Astrocyte (in vitro differentiated cells and primary cell): ENCODE data around the gene TTC33. TPM values are rescaled to one million over a fixed set of nuclear protein-coding genes. Genes with fewer than 3 reads are reported as not detected.

Source experiments
- DNase-seq: peaks from one replicate; pipeline ENCODE4 v3.0.0-alpha.2; 2010; ENCODE audit warnings: low read depth
- FAIRE-seq: peaks from 2 replicates; lab custom pipeline; 2011; peaks lifted over from hg19 to GRCh38; lab: Jason Lieb, UNC
- H2AFZ ChIP-seq: 2 replicates; pipeline ENCODE4 v1.6.0; 2012; ENCODE audit warnings: low read depth, low read length, inconsistent platforms
- H3K27ac ChIP-seq: 2 replicates; pipeline ENCODE4 v1.5.1; 2011; ENCODE audit warnings: low read depth, low read length, inconsistent platforms
- H3K27me3 ChIP-seq: 2 replicates; pipeline ENCODE4 v1.6.0; 2011; ENCODE audit warnings: low read length, inconsistent platforms; ENCODE audit not compliant: insufficient read depth
- H3K36me3 ChIP-seq: 2 replicates; pipeline ENCODE4 v1.5.1; 2011; ENCODE audit warnings: low read length, inconsistent platforms; ENCODE audit not compliant: insufficient read depth
- H3K4me1 ChIP-seq: 2 replicates; pipeline ENCODE4 v1.5.1; 2011; ENCODE audit warnings: low read length, inconsistent platforms; ENCODE audit not compliant: insufficient read depth
- H3K4me2 ChIP-seq: 2 replicates; pipeline ENCODE4 v1.6.0; 2012; ENCODE audit warnings: low read length, inconsistent platforms
- H3K4me3 ChIP-seq: 2 replicates; pipeline ENCODE4 v1.5.1; 2011; ENCODE audit warnings: low read depth, mild to moderate bottlenecking, low read length, inconsistent platforms; ENCODE audit not compliant: insufficient read depth
- H3K79me2 ChIP-seq: 2 replicates; pipeline ENCODE4 v1.6.0; 2012; ENCODE audit warnings: mild to moderate bottlenecking, low read length, inconsistent platforms; ENCODE audit not compliant: insufficient read depth
- H3K9ac ChIP-seq: 2 replicates; pipeline ENCODE4 v1.6.0; 2012; ENCODE audit warnings: mild to moderate bottlenecking, low read length, inconsistent platforms
- H3K9me3 ChIP-seq: 2 replicates; pipeline ENCODE4 v1.5.1; 2012; ENCODE audit warnings: low read depth, mild to moderate bottlenecking, low read length, inconsistent platforms; ENCODE audit not compliant: insufficient read depth
- H4K20me1 ChIP-seq: 2 replicates; pipeline ENCODE4 v1.6.0; 2012; ENCODE audit warnings: low read length, inconsistent platforms; ENCODE audit not compliant: insufficient read depth
- H3K27ac Mint-ChIP-seq: one replicate; pipeline ENCODE4 v1.8.0; 2021; ENCODE audit warnings: mild to moderate bottlenecking, mixed read lengths; ENCODE audit not compliant: unreplicated experiment
- H3K27me3 Mint-ChIP-seq: one replicate; pipeline ENCODE4 v1.8.0; 2021; ENCODE audit warnings: low read depth, mixed read lengths; ENCODE audit not compliant: unreplicated experiment
- H3K36me3 Mint-ChIP-seq: one replicate; pipeline ENCODE4 v1.8.0; 2021; ENCODE audit warnings: low read depth, mixed read lengths; ENCODE audit not compliant: unreplicated experiment
- H3K4me1 Mint-ChIP-seq: one replicate; pipeline ENCODE4 v1.8.0; 2021; ENCODE audit warnings: low read depth, mixed read lengths; ENCODE audit not compliant: unreplicated experiment
- H3K4me3 Mint-ChIP-seq: one replicate; pipeline ENCODE4 v1.8.0; 2021; ENCODE audit warnings: mild to moderate bottlenecking, moderate library complexity, mixed read lengths; ENCODE audit not compliant: unreplicated experiment
- H3K9me3 Mint-ChIP-seq: one replicate; pipeline ENCODE4 v1.8.0; 2021; ENCODE audit warnings: mild to moderate bottlenecking, mixed read lengths; ENCODE audit not compliant: unreplicated experiment
- CTCF ChIP-seq: IDR thresholded peaks from 2 replicates; pipeline ENCODE4 v1.5.1; 2011; ENCODE audit warnings: low read depth, mild to moderate bottlenecking, inconsistent platforms, low read length, moderate library complexity; ENCODE audit not compliant: insufficient read depth
- EZH2 ChIP-seq: IDR thresholded peaks from 2 replicates; pipeline ENCODE4 v1.6.1; 2012; ENCODE audit warnings: mild to moderate bottlenecking, low read length, inconsistent platforms; ENCODE audit not compliant: insufficient read depth
- total RNA-seq: library from RNA; stranded (reverse); gene quantifications from 2 replicates; pipeline ENCODE4 v1.2.1, GENCODE V29; 2021

TTC33 gene
- total RNA-seq, 1 donor from 2014 or later: 13.3 TPM

GRCh38 chr5:40776658-40776977, 20.9 kb upstream of the TTC33 start:
- H3K4me1 ChIP-seq: no peaks in the 10 kb centered on the region
- no peak overlapping the region for H3K9ac ChIP-seq
- Mint-ChIP-seq H3K36me3 (peaks cover 6% of the 10 kb centered on the region), H3K4me1 (peaks cover 11% of the 10 kb centered on the region), H3K9me3 (no peaks in the 10 kb centered on the region), H3K4me3 (no peak overlapping the region), H3K27ac (no peak overlapping the region), H3K27me3 (no peaks in the 10 kb centered on the region)
- H3K27ac ChIP-seq: no peak overlapping the region
- no peak overlapping the region for H3K4me2 ChIP-seq
- no peak overlapping the region for H3K4me3 ChIP-seq
- peaks cover 50% of the 10 kb centered on the region for H4K20me1 ChIP-seq
- no peak for FAIRE-seq
- no peak for DNase-seq
- no peak overlapping the region for H2AFZ ChIP-seq
- no peak for TF ChIP-seq CTCF
- no peak for TF ChIP-seq EZH2
- H3K27me3 ChIP-seq: no peaks in the 10 kb centered on the region
- H3K79me2 ChIP-seq: peaks cover 52% of the 10 kb centered on the region
- H3K36me3 ChIP-seq: peaks cover 21% of the 10 kb centered on the region
- H3K9me3 ChIP-seq: no peaks in the 10 kb centered on the region

- Histone ChIP-seq H3K27me3 (no peaks in the 10 kb centered on the region), H3K36me3 (peaks cover 23% of the 10 kb centered on the region), H3K4me2 (no peak overlapping the region), H3K79me2 (peaks cover 46% of the 10 kb centered on the region), H3K27ac (no peak overlapping the region), H3K4me3 (no peak overlapping the region), H4K20me1 (peaks cover 44% of the 10 kb centered on the region), H3K9ac (no peak overlapping the region), H3K9me3 (no peaks in the 10 kb centered on the region), H2AFZ (no peak overlapping the region), H3K4me1 (no peaks in the 10 kb centered on the region)
- H3K9me3 Mint-ChIP-seq: no peaks in the 10 kb centered on the region
- DNase-seq (no peak), FAIRE-seq (no peak)
- TF ChIP-seq EZH2 (no peak), CTCF (no peak)
- H3K4me1 Mint-ChIP-seq: peaks cover 11% of the 10 kb centered on the region
- no peak overlapping the region for H3K27ac Mint-ChIP-seq
- H3K27me3 Mint-ChIP-seq: no peaks in the 10 kb centered on the region
- no peak overlapping the region for H3K4me3 Mint-ChIP-seq
- peaks cover 6% of the 10 kb centered on the region for H3K36me3 Mint-ChIP-seq
Measured at GRCh38 chr5:40775846-40776657, 20.3 kb upstream of the TTC33 start.

- peaks cover 36% of the 10 kb centered on the region for H4K20me1 ChIP-seq
- H3K4me3 Mint-ChIP-seq: no peak overlapping the region
- peaks cover 23% of the 10 kb centered on the region for H3K36me3 ChIP-seq
- no peak overlapping the region for H3K27ac ChIP-seq
- no peak for TF ChIP-seq CTCF
- TF ChIP-seq EZH2: no peak
- no peak for FAIRE-seq
- no peak overlapping the region for H3K4me2 ChIP-seq
- no peak for DNase-seq
- H3K4me1 Mint-ChIP-seq: peaks cover 9% of the 10 kb centered on the region
- H2AFZ ChIP-seq: no peak overlapping the region
- H3K4me1 ChIP-seq: no peaks in the 10 kb centered on the region
- H3K9me3 Mint-ChIP-seq: no peaks in the 10 kb centered on the region
- H3K27ac Mint-ChIP-seq: no peak overlapping the region
- no peaks in the 10 kb centered on the region for H3K27me3 Mint-ChIP-seq
- peaks cover 38% of the 10 kb centered on the region for H3K79me2 ChIP-seq
- peaks cover 6% of the 10 kb centered on the region for H3K36me3 Mint-ChIP-seq
- no peaks in the 10 kb centered on the region for H3K27me3 ChIP-seq
- no peak overlapping the region for H3K4me3 ChIP-seq
- no peak overlapping the region for H3K9ac ChIP-seq
- no peaks in the 10 kb centered on the region for H3K9me3 ChIP-seq
Measured at GRCh38 chr5:40775085-40775845, 19.5 kb upstream of the TTC33 start.
